HG02610 (cell line): ENCODE results near the gene LOXL3.
A peak's percentile ranks its signal among the peaks of the same experiment; 100 is the strongest.

Experiments used
- ATAC-seq: cut with Tn5 transposase; IDR thresholded peaks from one replicate; pipeline ENCODE4 v1.9.1; 2021; ENCODE audit warnings: mild to moderate bottlenecking, moderate library complexity; ENCODE audit not compliant: unreplicated experiment

LOXL3 gene

GRCh38 chr2:74553892-74554819, at the start of gene LOXL3, which contains the start of gene DOK1:
TSS of gene LOXL3 (minus strand) at chr2:74553942. CDS start at chr2:74552634, 1,308 bp downstream.
TSS of gene DOK1 (plus strand) at chr2:74554720. CDS start at chr2:74554755, 35 bp downstream.
- peak; percentile 48 for ATAC-seq

- no peak for ATAC-seq
These were observed 49.0 kb upstream of the LOXL3 start for GRCh38 chr2:74602586-74603281.

- ATAC-seq: no peak
These were observed 45.9 kb upstream of the LOXL3 start for GRCh38 chr2:74599676-74600075.

- ATAC-seq: no peak
These were observed 43.7 kb upstream of the LOXL3 start for GRCh38 chr2:74597410-74597809.

GRCh38 chr2:74596584-74596983, 42.8 kb upstream of the LOXL3 start:
- ATAC-seq: no peak

- ATAC-seq: no peak
These were observed 40.4 kb upstream of the LOXL3 start for GRCh38 chr2:74593826-74594772.

- no peak for ATAC-seq
These were observed 34.9 kb upstream of the LOXL3 start for GRCh38 chr2:74588664-74589063.

- ATAC-seq: peak; percentile 48
These were observed 34.0 kb upstream of the LOXL3 start for GRCh38 chr2:74587664-74588277.

- no peak for ATAC-seq
These were observed 31.9 kb upstream of the LOXL3 start for GRCh38 chr2:74585406-74586185.

- ATAC-seq: peak; percentile 76
These were observed 30.4 kb upstream of the LOXL3 start for GRCh38 chr2:74584088-74584645.

GRCh38 chr2:74583504-74583903, 29.8 kb upstream of the LOXL3 start:
- ATAC-seq: no peak

GRCh38 chr2:74582184-74582583, 28.4 kb upstream of the LOXL3 start:
- ATAC-seq: no peak

- no peak for ATAC-seq
These were observed 27.7 kb upstream of the LOXL3 start for GRCh38 chr2:74581463-74581862.

- ATAC-seq: peak; percentile 66
These were observed 24.7 kb upstream of the LOXL3 start for GRCh38 chr2:74578408-74578807.

- peak; percentile 44 for ATAC-seq
These were observed 23.7 kb upstream of the LOXL3 start for GRCh38 chr2:74577448-74577847.

GRCh38 chr2:74576863-74577229, 23.1 kb upstream of the LOXL3 start:
- ATAC-seq: no peak

- no peak for ATAC-seq
These were observed 22.6 kb upstream of the LOXL3 start for GRCh38 chr2:74576211-74576862.

GRCh38 chr2:74575320-74575719, 21.6 kb upstream of the LOXL3 start:
- ATAC-seq: no peak
